Tibial nerve (tissue), 4 donors: Measurements from ENCODE around the gene OR51A4. TPM values are rescaled to one million over a fixed set of nuclear protein-coding genes. Genes with fewer than 3 reads are reported as not detected.

ENCODE experiments used
- DNase-seq, 2 donors: peaks; one replicate each; pipeline ENCODE4 v3.0.0-alpha.2; 2019; ENCODE audit warnings: low spot score in 2 of 2
- H3K27ac ChIP-seq, 4 donors: fragments of 200-600 bp; sonication (generic) in 3 of 4; one replicate each; pipeline ENCODE4 v1.5.1; 2017 to 2019; ENCODE audit warnings: mild to moderate bottlenecking in 1 of 4
- H3K27me3 ChIP-seq, 2 donors: fragments of 200-600 bp; sonication (generic) in 1 of 2; one replicate each; pipeline versions ENCODE4 v1.5.1 to v1.6.0; 2017 to 2019
- H3K36me3 ChIP-seq, 3 donors: fragments of 200-600 bp; sonication (generic); one replicate each; pipeline ENCODE4 v1.5.1; 2018 to 2019
- H3K4me1 ChIP-seq, 4 donors: fragments of 200-600 bp; sonication (generic) in 3 of 4; one replicate each; pipeline ENCODE4 v1.5.1; 2017 to 2019
- H3K4me3 ChIP-seq, 4 donors: fragments of 200-600 bp; sonication (generic) in 3 of 4; one replicate each; pipeline ENCODE4 v1.5.1; 2017 to 2019; ENCODE audit warnings: mild to moderate bottlenecking in 1 of 4, moderate library complexity in 1 of 4
- H3K9me3 ChIP-seq, 4 donors: fragments of 200-600 bp; sonication (generic) in 3 of 4; one replicate each; pipeline ENCODE4 v1.5.1; 2017 to 2019
- EP300 ChIP-seq, 2 donors: sonication (generic); formaldehyde crosslinking; IDR thresholded peaks; one replicate each; pipeline ENCODE4 v1.6.1; 2017; ENCODE audit warnings: antibody characterized with exemption in 2 of 2, mild to moderate bottlenecking in 1 of 2
- POLR2A ChIP-seq, 2 donors: fragments of 450-650 bp; IDR thresholded peaks; one replicate each; pipeline ENCODE4 v1.6.1; 2017; ENCODE audit warnings: antibody characterized with exemption in 2 of 2, mild to moderate bottlenecking in 2 of 2, moderate library complexity in 2 of 2
- WGBS, 2 donors: methylation state at CpG; one replicate each; pipeline ENCODE4 v1.1.5; 2018; 5-methylcytosine and 5-hydroxymethylcytosine counted together
- total RNA-seq, 4 donors: library from RNA; depleted of rRNA; stranded (reverse); fragments of >200 nt; gene quantifications; one replicate each; pipeline ENCODE4 v1.1.0, GENCODE V29; 2016
- TF ChIP-seq, protein P1 (sequence below), 5 experiments: fragments of 200-600 bp in 3 of 5; fragments of 450-650 bp in 2 of 5; sonication (generic) in 3 of 5; IDR thresholded peaks; one replicate each; pipeline ENCODE4 v1.5.1; 2016 to 2019; ENCODE audit warnings: antibody characterized with exemption in 5 of 5, mild to moderate bottlenecking in 3 of 5, moderate library complexity in 2 of 5

Gene OR51A4
- total RNA-seq, 4 donors from 2014 or later: not detected

DNA sequence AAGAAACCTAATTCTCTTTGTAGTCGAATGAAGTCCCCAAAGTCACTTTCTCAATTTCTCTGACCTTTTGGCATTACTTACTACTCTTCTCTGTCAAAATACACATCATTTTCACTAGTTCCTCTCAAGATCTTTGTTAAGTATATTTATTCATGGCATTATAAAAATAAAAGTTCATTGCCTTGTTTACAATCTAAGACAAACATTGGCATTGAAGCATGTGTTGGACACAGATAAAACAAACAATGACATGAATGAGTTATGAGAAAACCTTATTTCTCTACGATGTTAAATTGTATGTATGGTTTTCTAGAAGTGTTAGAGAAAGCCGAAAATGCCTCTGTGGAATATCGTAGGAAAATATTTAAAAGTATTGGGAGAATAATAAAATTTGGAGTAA is 14.7 kb downstream of the OR51A4 start:
- DNase-seq: no peak
- WGBS, 2 donors: 65 to 89% methylated on average over 4 of the region's 4 CpGs
- Histone ChIP-seq H3K27me3 (no peaks in the 10 kb centered on the region), H3K36me3 (no peaks in the 10 kb centered on the region), H3K9me3 (no peaks in the 10 kb centered on the region), H3K27ac (no peak overlapping the region), H3K4me3 (no peak overlapping the region), H3K4me1 (no peaks in the 10 kb centered on the region)
- TF ChIP-seq EP300 (IDR thresholded peaks at IDR 0.05): no peak
- no peak for TF ChIP-seq POLR2A (IDR thresholded peaks at IDR 0.05)
- TF ChIP-seq, protein P1, sequence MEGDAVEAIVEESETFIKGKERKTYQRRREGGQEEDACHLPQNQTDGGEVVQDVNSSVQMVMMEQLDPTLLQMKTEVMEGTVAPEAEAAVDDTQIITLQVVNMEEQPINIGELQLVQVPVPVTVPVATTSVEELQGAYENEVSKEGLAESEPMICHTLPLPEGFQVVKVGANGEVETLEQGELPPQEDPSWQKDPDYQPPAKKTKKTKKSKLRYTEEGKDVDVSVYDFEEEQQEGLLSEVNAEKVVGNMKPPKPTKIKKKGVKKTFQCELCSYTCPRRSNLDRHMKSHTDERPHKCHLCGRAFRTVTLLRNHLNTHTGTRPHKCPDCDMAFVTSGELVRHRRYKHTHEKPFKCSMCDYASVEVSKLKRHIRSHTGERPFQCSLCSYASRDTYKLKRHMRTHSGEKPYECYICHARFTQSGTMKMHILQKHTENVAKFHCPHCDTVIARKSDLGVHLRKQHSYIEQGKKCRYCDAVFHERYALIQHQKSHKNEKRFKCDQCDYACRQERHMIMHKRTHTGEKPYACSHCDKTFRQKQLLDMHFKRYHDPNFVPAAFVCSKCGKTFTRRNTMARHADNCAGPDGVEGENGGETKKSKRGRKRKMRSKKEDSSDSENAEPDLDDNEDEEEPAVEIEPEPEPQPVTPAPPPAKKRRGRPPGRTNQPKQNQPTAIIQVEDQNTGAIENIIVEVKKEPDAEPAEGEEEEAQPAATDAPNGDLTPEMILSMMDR (IDR thresholded peaks at IDR 0.05): no peak

DNA sequence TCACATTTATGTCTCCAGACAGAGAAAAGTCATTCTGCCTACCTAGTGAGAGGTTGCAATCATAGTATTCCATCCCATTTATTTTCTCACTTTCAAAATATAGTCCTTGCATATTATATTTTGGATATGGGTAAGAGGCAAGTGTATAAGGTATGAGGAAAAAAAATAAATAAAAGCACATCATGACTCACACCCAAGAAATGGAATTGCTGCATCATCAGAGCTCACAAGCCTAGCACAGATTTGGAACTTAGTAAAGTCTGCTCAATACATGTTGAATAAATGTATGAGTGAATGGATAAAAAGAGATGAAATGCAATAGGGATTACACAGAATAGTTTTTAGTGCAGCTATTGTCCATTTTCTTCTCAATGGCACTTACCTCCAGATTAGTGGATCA is 20.8 kb downstream of the OR51A4 start:
- Histone ChIP-seq H3K27ac (no peak overlapping the region), H3K4me3 (no peak overlapping the region), H3K36me3 (no peaks in the 10 kb centered on the region), H3K27me3 (no peaks in the 10 kb centered on the region), H3K9me3 (no peaks in the 10 kb centered on the region), H3K4me1 (no peaks in the 10 kb centered on the region)
- DNase-seq: no peak
- no peak for TF ChIP-seq EP300 (IDR thresholded peaks at IDR 0.05)
- no peak for TF ChIP-seq POLR2A (IDR thresholded peaks at IDR 0.05)
- TF ChIP-seq, protein P1 (IDR thresholded peaks at IDR 0.05): no peak

DNA sequence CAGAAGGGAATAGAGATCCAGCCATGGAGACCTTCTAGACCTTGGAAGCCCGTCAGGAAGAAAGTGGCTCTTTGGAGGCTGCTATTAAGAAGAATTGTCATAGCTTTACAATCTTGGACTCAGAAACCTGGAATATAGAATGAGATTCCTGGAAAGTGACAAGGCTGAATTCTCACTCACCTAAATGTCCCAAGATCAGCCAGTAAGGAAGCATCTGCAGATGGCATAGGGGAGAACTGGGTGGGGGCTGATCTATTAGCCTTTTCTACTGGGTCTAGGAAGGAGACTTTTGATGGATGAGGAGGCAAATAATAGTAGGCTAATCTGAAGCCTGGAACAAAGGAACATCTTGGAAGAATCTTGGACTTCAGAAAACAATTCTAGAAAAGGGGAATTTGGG is 23.2 kb downstream of the OR51A4 start, which contains the start of gene OR51G1:
Gene OR51G1, minus strand, starts transcription at position 101 of the 400 bp plus-strand sequence. Its CDS starts 0 bp downstream, at position 101.
- no peak within 1 kb of the TSS for H3K27ac ChIP-seq
- no peaks in the 10 kb centered on the region for H3K27me3 ChIP-seq
- DNase-seq: no peak
- no peaks in the 10 kb centered on the region for H3K9me3 ChIP-seq
- 85 to 87% methylated on average over 1 of the region's 1 CpG for WGBS, 2 donors
- no peaks in the 10 kb centered on the region for H3K4me1 ChIP-seq
- H3K4me3 ChIP-seq: no peak within 1 kb of the TSS
- TF ChIP-seq, protein P1 (IDR thresholded peaks at IDR 0.05): no peak
- H3K36me3 ChIP-seq: no peaks in the 10 kb centered on the region

DNA sequence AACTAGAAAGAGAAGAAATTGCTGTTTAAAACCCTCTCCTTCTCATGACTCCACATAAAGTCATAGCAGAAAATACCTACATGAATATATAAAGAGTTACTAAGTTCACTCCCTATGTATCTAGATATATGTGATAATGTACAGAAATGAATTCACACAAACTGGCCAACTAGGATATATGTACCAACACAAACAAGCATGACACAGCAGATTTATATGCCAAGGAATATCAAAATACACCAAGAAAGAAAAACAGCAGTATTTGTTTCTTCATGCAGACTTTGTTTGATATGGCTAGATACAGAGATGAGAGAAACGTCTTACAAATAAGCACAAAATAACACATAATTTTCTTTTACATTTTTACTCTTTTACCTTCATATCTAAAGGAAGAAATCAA is 25.1 kb downstream of the OR51A4 start:
- H3K36me3 ChIP-seq: no peaks in the 10 kb centered on the region
- WGBS, 2 donors: 55 to 62% methylated on average over 1 of the region's 1 CpG
- DNase-seq: no peak

DNA sequence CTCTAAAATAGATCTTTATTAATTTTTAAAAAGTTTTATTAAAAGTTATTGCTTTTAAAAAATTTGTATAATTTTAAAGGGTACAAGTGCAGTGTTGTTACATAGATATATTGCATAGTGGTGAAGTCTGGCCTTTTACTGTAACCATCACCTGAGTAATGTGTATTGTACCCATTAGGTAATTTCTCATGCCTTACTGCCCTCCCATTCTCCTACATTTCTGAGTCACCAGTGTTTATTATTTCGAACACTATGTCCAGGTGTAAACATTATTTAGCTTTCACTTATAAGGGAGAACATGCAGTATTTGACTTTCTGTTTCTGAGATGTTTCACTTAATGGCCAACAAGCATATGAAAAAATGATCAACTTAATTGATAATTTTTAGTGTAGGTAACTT is 25.6 kb downstream of the OR51A4 start:
- no peaks in the 10 kb centered on the region for H3K9me3 ChIP-seq
- H3K27me3 ChIP-seq: no peaks in the 10 kb centered on the region
- H3K27ac ChIP-seq: no peak overlapping the region
- 77 to 81% methylated on average over 1 of the region's 1 CpG for WGBS, 2 donors
- H3K4me1 ChIP-seq: no peaks in the 10 kb centered on the region
- TF ChIP-seq POLR2A (IDR thresholded peaks at IDR 0.05): no peak
- TF ChIP-seq EP300 (IDR thresholded peaks at IDR 0.05): no peak
- TF ChIP-seq, protein P1 (IDR thresholded peaks at IDR 0.05): no peak
- H3K4me3 ChIP-seq: no peak overlapping the region
- no peaks in the 10 kb centered on the region for H3K36me3 ChIP-seq
- no peak for DNase-seq

More for the DNA sequence above, 25.1 kb downstream of the OR51A4 start:
- Histone ChIP-seq H3K27me3 (no peaks in the 10 kb centered on the region), H3K4me1 (no peaks in the 10 kb centered on the region), H3K4me3 (no peak overlapping the region), H3K27ac (no peak overlapping the region), H3K9me3 (no peaks in the 10 kb centered on the region)
- TF ChIP-seq, protein P1 (IDR thresholded peaks at IDR 0.05): no peak
- TF ChIP-seq EP300 (IDR thresholded peaks at IDR 0.05) (no peak), POLR2A (IDR thresholded peaks at IDR 0.05) (no peak)
